Measurements from ENCODE around the gene CLDN9. TPM values are rescaled to one million over a fixed set of nuclear protein-coding genes. Genes with fewer than 3 reads are reported as not detected.
"Not testable (repeated sequence)": the region's sequence is repeated elsewhere in the genome, so short reads cannot be mapped to it uniquely, and the experiment has no call there.

CLDN9 gene
- total and polyA plus RNA-seq, 4 donors: 0.05 to 0.32 (median 0.25) TPM

DNA sequence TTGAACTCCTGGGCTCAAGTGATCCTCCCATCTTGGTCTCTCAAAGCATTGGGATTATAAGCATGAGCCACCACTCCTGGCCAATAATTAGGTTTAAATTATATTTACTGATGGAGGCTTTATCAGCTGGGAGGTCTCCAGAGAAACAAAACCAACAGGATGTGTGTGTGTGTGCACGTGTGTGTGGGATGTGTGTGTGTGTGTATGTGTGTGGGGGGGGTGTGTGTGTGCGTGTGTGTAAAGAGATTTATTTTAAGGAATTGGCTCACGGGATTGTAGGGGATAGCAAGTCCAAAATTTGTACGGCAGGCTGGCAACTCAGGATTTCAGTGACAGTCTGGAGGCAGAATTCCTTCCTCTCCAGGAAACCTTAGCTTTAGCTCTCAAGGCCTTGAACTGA lies 38.3 kb downstream of the CLDN9 start (continued):
- TF ChIP-seq ZBTB33 (IDR thresholded peaks at IDR 0.05): no peak
- TF ChIP-seq HNF4G (IDR thresholded peaks at IDR 0.05): no peak
- no peak for TF ChIP-seq NR2F2 (IDR thresholded peaks at IDR 0.05)
- TF ChIP-seq JUND (IDR thresholded peaks at IDR 0.05): no peak

DNA sequence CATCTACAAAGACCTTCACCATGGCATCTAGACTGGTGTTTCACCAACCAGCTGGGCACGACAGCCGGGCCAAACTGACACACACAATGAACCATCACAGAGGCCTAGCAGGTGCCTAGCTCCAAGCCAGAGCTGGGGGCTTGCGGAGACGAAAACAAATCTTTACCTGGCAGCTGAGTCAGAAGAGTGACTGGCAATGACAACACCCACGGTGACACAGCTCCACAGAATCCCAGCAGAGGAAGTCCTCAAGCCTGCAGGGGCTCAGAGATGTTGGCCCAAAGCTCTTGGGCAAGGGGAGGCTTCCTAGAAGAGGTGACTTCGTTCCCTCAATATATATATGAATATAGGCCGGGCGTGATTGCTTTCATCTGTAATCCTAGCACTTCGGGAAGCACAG lies 38.8 kb downstream of the CLDN9 start:
- no peak overlapping the region for H3K4me3 ChIP-seq (ENCODE audit: low read depth in 1 of 3, low read length in 3 of 3)
- TF ChIP-seq RXRA (IDR thresholded peaks at IDR 0.05) (no peak), RAD21 (IDR thresholded peaks at IDR 0.05) (no peak), TAF1 (conservative IDR thresholded peaks at IDR 0.05) (no peak), HNF4G (IDR thresholded peaks at IDR 0.05) (no peak), ATF3 (IDR thresholded peaks at IDR 0.05) (no peak), FOXA2 (IDR thresholded peaks at IDR 0.05) (no peak), HNF4A (conservative IDR thresholded peaks at IDR 0.05) (no peak), GABPA (IDR thresholded peaks at IDR 0.05 in 1 of 2, conservative IDR thresholded peaks at IDR 0.05 in 1 of 2) (no peak), JUND (IDR thresholded peaks at IDR 0.05) (no peak), REST (IDR thresholded peaks at IDR 0.05) (no peak), FOXA1 (IDR thresholded peaks at IDR 0.05) (no peak), SP1 (IDR thresholded peaks at IDR 0.05) (no peak), ZBTB33 (IDR thresholded peaks at IDR 0.05) (no peak), YY1 (IDR thresholded peaks at IDR 0.05) (no peak)
- TF ChIP-seq, protein P1, sequence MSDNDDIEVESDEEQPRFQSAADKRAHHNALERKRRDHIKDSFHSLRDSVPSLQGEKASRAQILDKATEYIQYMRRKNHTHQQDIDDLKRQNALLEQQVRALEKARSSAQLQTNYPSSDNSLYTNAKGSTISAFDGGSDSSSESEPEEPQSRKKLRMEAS (IDR thresholded peaks at IDR 0.05): no peak
- TF ChIP-seq, protein P2, sequence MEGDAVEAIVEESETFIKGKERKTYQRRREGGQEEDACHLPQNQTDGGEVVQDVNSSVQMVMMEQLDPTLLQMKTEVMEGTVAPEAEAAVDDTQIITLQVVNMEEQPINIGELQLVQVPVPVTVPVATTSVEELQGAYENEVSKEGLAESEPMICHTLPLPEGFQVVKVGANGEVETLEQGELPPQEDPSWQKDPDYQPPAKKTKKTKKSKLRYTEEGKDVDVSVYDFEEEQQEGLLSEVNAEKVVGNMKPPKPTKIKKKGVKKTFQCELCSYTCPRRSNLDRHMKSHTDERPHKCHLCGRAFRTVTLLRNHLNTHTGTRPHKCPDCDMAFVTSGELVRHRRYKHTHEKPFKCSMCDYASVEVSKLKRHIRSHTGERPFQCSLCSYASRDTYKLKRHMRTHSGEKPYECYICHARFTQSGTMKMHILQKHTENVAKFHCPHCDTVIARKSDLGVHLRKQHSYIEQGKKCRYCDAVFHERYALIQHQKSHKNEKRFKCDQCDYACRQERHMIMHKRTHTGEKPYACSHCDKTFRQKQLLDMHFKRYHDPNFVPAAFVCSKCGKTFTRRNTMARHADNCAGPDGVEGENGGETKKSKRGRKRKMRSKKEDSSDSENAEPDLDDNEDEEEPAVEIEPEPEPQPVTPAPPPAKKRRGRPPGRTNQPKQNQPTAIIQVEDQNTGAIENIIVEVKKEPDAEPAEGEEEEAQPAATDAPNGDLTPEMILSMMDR (IDR thresholded peaks at IDR 0.05; ENCODE audit: low read depth, low read length, missing input control): no peak
- peaks cover 0 to 5% (median 2%) of the 10 kb centered on the region in 4 donors for H3K4me1 ChIP-seq (ENCODE audit: control insufficient read depth in 4 of 4, insufficient read depth in 4 of 4, low read length in 3 of 4)
- DNase-seq (ENCODE audit: low spot score): no peak
- no peak overlapping the region for H3K9ac ChIP-seq (ENCODE audit: low read depth in 1 of 2, low read length in 2 of 2)
- peaks cover 0 to 2% (median 0%) of the 10 kb centered on the region in 4 donors for H3K36me3 ChIP-seq (ENCODE audit: control insufficient read depth in 4 of 4, insufficient read depth in 3 of 4, low read depth in 1 of 4, low read length in 3 of 4)
- H3K9me3 ChIP-seq (ENCODE audit: control insufficient read depth in 4 of 4, low read length in 3 of 4): no peaks in the 10 kb centered on the region
- 84% methylated on average over 9 of the region's 9 CpGs for WGBS
- H3K27ac ChIP-seq (ENCODE audit: low read depth in 1 of 2, low read length in 2 of 2): no peak overlapping the region
- peaks cover 0 to 6% (median 0%) of the 10 kb centered on the region in 4 donors for H3K27me3 ChIP-seq (ENCODE audit: control insufficient read depth in 4 of 4, insufficient read depth in 4 of 4, low read length in 3 of 4)

- not testable (repeated sequence) for H3K27ac ChIP-seq (ENCODE audit: low read depth in 1 of 2, low read length in 2 of 2); H3K4me3 ChIP-seq (ENCODE audit: low read depth in 1 of 3, low read length in 3 of 3); H3K4me1 ChIP-seq (ENCODE audit: control insufficient read depth in 4 of 4, insufficient read depth in 4 of 4, low read length in 3 of 4); H3K9me3 ChIP-seq (ENCODE audit: control insufficient read depth in 4 of 4, low read length in 3 of 4); DNase-seq (ENCODE audit: low spot score); H3K36me3 ChIP-seq (ENCODE audit: control insufficient read depth in 4 of 4, insufficient read depth in 3 of 4, low read depth in 1 of 4, low read length in 3 of 4); H3K9ac ChIP-seq (ENCODE audit: low read depth in 1 of 2, low read length in 2 of 2); H3K27me3 ChIP-seq (ENCODE audit: control insufficient read depth in 4 of 4, insufficient read depth in 4 of 4, low read length in 3 of 4)
- WGBS: 78% methylated on average over 11 of the region's 12 CpGs
These were observed 40.0 kb downstream of the CLDN9 start for GRCh38 chr16:3052571-3053329.

GRCh38 chr16:3053330-3053710 lies 40.6 kb downstream of the CLDN9 start:
- H3K27me3 ChIP-seq (ENCODE audit: control insufficient read depth in 4 of 4, insufficient read depth in 4 of 4, low read length in 3 of 4); H3K9ac ChIP-seq (ENCODE audit: low read depth in 1 of 2, low read length in 2 of 2); H3K9me3 ChIP-seq (ENCODE audit: control insufficient read depth in 4 of 4, low read length in 3 of 4); H3K4me3 ChIP-seq (ENCODE audit: low read depth in 1 of 3, low read length in 3 of 3); H3K36me3 ChIP-seq (ENCODE audit: control insufficient read depth in 4 of 4, insufficient read depth in 3 of 4, low read depth in 1 of 4, low read length in 3 of 4); DNase-seq (ENCODE audit: low spot score); H3K27ac ChIP-seq (ENCODE audit: low read depth in 1 of 2, low read length in 2 of 2); H3K4me1 ChIP-seq (ENCODE audit: control insufficient read depth in 4 of 4, insufficient read depth in 4 of 4, low read length in 3 of 4): not testable (repeated sequence)
- 91% methylated on average over 12 of the region's 13 CpGs for WGBS

All from liver (tissue), 9 donors.